Stimulated activated CD8-positive, alpha-beta memory T cell treated with anti-CD3 and anti-CD28 coated beads, Interleukin-4, amount 100 ng/mL, for 48 hours (primary cell): ENCODE data around the gene EEF2KMT.
A peak's percentile ranks its signal among the peaks of the same experiment; 100 is the strongest.
"Not testable (repeated sequence)": the region's sequence is repeated elsewhere in the genome, so short reads cannot be mapped to it uniquely, and the experiment has no call there.

Experiments
- DNase-seq: peaks from one replicate; pipeline ENCODE4 v3.0.0-alpha.2; 2020

Gene EEF2KMT

GRCh38 chr16:5097470-5098220 is at the start of gene EEF2KMT:
Gene EEF2KMT, minus strand, starts transcription at chr16:5097795. Its CDS starts 56 bp downstream, at chr16:5097739.
- peak; percentile 96 for DNase-seq

DNA sequence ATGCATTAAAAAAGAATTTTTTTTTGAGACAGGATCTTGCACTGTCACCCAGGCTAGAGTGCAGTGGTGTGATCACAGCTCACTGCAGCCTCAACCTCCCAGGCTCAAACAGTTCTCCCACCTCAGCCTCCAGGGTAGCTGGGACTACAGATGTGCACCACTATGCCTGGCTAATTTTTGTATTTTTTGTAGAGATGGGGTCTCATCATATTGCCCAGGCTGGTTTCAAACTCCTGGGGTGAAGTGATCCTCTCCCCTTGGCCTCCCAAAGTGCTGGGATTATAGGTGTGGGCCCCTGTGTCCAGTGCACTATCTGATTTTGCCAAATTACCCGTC is 47.0 kb upstream of the EEF2KMT start:
- DNase-seq: not testable (repeated sequence)

DNA sequence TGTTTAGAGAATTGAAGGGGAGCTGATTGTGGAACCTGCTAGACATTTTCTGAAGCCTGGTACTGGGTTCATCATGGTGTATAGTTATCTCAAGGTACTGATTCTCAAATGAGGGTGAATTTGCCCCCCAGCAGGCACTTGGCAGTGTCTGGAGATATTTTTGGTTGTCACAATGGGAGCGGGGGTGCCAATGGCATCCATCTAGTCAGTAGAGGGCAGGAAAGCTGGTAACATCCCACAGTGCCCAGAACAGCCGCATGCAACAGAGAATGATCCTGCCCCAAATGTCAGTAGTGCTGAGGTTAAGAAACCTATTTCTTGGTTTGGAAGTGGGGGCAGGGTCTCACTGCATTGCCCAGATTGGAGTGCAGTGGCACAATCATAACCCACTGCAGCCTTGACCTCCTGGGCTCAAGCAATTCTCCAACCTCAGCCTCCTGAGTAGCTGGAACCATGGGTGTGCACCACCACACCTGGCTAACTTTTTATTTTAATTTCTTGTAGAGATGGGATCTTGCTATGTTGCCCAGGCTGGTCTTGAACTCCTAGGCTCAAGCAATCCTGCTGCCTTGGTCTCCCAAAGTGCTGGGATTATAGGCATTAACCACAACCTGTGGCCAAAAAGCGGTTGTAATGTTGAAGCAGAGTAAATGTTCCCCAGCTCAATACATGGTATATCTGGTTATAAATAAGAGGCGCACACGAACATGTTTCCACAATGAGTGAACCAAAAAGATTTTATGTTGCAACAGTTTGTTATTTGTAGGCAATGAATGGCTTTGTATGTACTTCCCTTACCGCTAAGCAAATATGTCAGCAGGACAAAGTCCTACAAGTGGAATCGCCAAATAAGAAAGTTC is 46.4 kb upstream of the EEF2KMT start:
- no peak for DNase-seq

- DNase-seq: not testable (repeated sequence)
Observed at GRCh38 chr16:5140151-5140550, 42.6 kb upstream of the EEF2KMT start.

- not testable (repeated sequence) for DNase-seq
Observed at GRCh38 chr16:5134739-5135452, 37.3 kb upstream of the EEF2KMT start.

GRCh38 chr16:5132915-5133600 is 35.5 kb upstream of the EEF2KMT start:
- DNase-seq: not testable (repeated sequence)

DNA sequence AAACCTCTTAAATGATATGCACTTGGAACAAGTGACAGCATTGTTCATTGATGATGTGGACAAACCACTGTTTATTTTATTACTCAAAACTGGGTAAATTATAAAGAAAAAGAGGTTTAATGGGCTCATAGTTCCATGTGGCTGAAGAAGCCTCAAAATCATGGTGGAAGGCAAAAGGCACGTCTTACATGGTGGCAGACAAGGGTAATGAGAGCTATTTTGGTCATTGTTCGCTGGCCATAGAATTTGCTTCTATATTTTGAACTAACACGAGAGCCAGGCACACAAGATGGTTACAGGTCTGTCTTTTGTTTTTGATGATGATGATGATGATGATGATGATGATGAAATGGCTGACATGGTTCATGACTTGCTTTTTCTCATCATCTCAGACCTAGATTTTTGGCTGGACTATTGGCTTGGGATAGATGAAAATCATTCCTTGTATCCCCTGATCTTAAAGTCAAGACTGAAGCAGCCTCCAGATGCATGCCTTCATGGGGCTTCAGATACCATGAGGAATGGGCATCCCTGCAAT is 33.9 kb upstream of the EEF2KMT start:
- DNase-seq: not testable (repeated sequence)

GRCh38 chr16:5117300-5118087 is 19.9 kb upstream of the EEF2KMT start:
- DNase-seq: peak; percentile 61

DNA sequence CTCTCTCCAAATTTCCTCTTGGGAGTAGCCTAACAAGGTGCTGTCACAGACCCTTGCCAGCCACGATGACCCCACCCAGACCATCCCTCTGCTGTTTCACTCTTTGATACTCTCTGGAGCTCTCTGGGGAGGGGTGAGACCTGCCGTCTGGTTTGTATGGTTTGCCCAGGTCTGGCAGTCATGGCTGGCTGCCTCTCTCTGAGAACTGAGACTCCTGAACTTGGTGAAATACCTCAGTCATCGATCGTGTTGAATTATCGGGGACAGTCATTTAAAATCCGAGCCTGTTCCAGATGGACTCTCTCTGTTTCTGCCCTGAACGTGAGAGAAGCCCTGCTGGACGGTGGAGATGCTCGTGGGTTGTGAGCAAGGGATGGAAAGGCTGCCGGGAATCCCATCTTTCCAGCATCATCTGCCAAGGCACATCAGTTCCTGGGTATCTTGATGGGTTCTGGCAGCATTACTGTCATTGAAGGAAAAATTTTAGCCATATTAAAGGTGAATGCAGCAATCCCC is 19.2 kb upstream of the EEF2KMT start:
- not testable (repeated sequence) for DNase-seq

DNA sequence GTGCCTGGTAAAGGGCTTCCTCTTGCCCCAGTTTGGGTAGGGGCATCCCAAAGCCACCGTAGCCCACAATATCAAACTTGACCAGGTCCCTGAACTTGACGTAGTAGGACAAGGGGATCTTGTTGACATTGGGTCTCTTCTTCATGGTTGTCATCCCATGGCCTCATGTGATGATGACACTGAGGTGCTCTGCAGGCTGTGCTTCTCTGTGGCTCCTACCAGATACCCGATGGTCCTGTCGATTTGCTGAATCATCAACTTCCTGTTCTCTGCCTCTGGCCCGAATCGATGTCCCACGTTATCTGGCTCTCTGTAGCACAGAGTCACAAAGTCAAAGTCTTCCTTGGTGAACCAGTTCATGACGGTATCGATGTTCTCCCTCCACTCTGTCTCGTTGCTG is 13.3 kb upstream of the EEF2KMT start:
- not testable (repeated sequence) for DNase-seq

DNA sequence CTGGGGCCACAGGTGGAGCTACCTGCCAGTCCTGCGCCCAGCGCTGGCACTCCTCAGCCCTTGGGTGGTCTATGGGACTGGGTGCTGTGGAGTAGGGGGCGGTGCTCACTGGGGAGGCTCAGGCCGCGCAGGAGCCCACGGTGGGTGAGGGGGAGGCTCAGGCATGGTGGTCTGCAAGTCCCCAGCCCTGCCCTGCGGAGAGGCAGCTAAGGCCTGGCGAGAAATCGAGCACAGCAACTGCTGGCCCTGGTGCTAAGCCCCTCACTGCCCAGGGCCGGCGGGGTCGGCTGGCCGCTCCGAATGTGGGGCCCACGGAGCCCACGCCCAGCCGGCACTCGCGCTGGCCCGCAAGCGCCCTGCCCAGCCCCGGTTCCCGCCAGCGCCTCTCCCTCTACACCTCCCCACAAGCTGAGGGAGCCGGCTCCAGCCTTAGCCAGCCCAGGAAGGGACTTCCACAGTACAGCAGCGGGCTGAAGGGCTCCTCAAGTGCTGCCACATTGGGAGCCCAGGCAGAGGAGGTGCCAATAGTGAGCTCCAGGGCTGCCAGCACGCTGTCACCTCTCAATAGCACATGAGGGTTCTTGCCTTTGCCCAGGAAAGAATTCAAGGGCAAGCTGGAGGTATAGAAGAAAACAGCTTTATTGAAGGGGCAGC is 11.0 kb upstream of the EEF2KMT start:
- DNase-seq: no peak

GRCh38 chr16:5105039-5105438 is 7.4 kb upstream of the EEF2KMT start:
- not testable (repeated sequence) for DNase-seq

DNA sequence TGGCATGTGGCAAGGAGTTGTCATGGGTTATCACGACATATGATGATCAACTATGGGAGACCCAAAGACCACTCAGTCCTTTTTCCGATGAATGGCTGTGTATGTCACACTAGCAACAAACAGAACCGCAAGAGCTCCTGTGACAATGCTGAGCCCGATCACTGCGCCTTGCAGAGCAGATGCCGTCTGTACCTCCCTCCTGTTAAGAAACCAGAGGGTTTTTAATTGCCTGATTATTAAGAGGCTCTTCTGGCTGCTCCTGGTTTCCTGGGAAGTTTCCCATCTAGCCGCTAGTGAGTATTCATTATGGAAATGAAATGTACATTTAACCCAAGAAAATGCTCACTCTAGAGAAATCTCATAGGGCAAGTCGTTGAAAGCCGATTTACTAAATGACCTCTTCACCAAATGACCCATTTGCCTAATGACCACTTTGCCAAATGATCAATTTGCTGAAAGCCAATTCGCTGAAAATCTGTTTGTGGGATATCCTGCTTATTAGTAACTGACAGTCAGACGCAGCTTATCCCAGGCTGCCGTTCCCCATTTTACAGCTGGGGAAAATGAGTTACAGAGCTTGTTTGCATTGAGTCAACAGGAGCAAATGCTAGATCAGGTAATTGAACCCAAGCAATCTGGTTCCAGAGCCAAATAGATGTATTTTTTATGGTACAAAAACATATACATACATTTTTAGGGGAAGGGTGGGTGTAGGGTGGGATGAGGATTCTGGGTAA is 5.9 kb upstream of the EEF2KMT start:
- DNase-seq: not testable (repeated sequence)

- not testable (repeated sequence) for DNase-seq
Observed at GRCh38 chr16:5099174-5099573, 1.6 kb upstream of the EEF2KMT start.

- peak; percentile 79 for DNase-seq
Observed at GRCh38 chr16:5098221-5099159, 895 bp upstream of the EEF2KMT start.

- DNase-seq: peak; percentile 53
Observed at GRCh38 chr16:5097061-5097469, 530 bp downstream of the EEF2KMT start.

GRCh38 chr16:5096437-5097060 is 1.0 kb downstream of the EEF2KMT start:
- not testable (repeated sequence) for DNase-seq

DNA sequence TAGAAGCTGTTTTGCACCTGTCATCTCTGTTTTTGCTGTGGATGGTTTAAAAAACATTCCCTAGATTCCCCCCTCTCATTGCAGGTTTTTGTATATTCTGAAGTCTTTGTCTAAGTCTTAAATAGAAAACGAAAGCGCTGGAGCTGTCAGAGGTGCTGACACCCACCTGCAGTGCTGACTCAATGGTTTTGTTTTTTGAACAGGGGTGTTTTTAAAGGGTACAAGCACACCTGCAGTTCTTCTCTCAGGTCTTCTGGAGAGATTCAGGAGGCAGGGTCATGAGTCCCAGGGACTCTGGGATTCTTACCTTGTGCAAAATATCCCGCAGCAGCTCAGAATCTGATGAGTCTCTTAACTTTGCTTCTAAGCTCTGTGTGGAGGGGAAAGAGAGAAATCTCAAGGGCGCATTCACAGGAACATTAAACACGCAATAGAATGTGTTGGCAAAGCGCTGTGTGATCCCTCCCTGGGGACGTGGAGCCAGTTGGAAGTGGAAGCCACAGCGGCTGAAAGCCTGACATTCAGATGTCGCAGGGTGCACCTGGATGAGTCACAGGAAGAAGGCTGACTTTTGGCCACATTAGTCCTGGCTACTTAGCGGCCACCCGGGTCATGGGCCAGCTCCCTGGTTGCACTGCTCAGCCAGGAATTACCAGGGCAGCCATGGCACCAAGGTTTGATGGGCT is 2.3 kb downstream of the EEF2KMT start:
- not testable (repeated sequence) for DNase-seq
